Activated T-helper 17 cell treated with anti-CD3 and anti-CD28 coated beads, Interleukin-2, amount 50 U/mL, for 72 hours (primary cell): ENCODE results near the gene LGALSL. TPM values are rescaled to one million over a fixed set of nuclear protein-coding genes. Genes with fewer than 3 reads are reported as not detected.

ENCODE experiments used
- ATAC-seq: fragments of 150-1000 bp; cut with Tn5 transposase; replicated peaks from 2 replicates; pipeline ENCODE4 v1.10.0; 2021; ENCODE audit warnings: mild to moderate bottlenecking, moderate library complexity
- H3K27ac Mint-ChIP-seq: one replicate; pipeline ENCODE4 v1.8.0; 2022; ENCODE audit warnings: mixed read lengths
- H3K27me3 Mint-ChIP-seq: one replicate; pipeline ENCODE4 v1.8.0; 2022; ENCODE audit warnings: mixed read lengths
- H3K36me3 Mint-ChIP-seq: one replicate; pipeline ENCODE4 v1.8.0; 2022; ENCODE audit warnings: low read depth, mild to moderate bottlenecking, mixed read lengths
- H3K4me1 Mint-ChIP-seq: one replicate; pipeline ENCODE4 v1.8.0; 2022; ENCODE audit warnings: mixed read lengths
- H3K4me3 Mint-ChIP-seq: one replicate; pipeline ENCODE4 v1.8.0; 2022; ENCODE audit warnings: mild to moderate bottlenecking, mixed read lengths
- H3K9me3 Mint-ChIP-seq: one replicate; pipeline ENCODE4 v1.8.0; 2022; ENCODE audit warnings: mixed read lengths
- total RNA-seq, 2 donors: library from RNA; stranded (reverse); gene quantifications; one replicate each; pipeline ENCODE4 v1.2.3, GENCODE V29; 2022

LGALSL gene
- total RNA-seq, 2 donors from 2014 or later = 1.4 to 2.2 TPM

DNA sequence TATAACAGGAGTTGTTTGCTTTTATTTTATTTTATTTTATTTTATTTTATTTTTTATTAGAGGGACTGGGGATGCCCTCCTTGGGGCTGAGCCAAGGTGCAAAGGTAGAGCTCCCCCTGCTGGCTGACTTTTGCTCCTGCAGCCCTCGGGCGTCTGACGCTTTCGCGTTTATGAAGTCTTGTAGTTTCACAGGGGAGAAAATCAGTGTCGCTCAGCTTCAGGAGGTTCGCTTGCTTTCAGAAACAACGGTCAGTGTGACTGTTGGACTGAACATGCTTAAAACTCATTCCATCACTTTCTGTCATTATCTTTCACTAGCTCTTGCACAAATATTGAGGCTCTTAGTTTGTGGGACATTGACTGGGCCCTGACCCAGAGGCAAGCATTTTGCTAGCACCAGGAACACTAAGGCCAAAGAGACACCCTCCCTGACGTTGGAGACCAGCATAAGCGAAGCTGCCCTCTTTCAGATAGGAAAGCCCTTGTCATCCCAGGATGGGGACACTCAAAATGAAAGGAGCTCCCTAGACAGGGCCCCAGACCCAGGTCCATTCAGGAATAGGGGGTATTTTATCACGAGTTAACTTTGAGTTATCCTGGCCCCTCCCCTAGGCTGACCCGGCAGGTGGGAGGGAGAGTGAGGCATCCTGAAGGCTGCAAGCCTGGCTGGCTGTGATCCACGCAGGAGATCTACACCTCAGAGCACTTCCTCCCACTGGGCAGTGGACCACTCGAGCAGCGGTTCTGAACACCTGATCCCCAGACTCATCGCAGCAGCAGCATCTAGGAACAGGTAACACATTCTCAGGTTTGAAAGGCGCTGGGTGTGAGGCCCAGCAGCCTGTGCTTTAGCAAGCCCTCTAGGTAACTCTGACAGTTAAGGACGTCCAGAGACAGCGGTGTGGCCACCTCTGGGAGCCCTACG, 34.4 kb downstream of the LGALSL start:
- H3K4me3 Mint-ChIP-seq = no peak overlapping the region
- H3K27me3 Mint-ChIP-seq = peaks cover 8% of the 10 kb centered on the region
- peak; percentile 72 for ATAC-seq
- H3K4me1 Mint-ChIP-seq = no peaks in the 10 kb centered on the region
- no peaks in the 10 kb centered on the region for H3K9me3 Mint-ChIP-seq
- no peak overlapping the region for H3K27ac Mint-ChIP-seq
- H3K36me3 Mint-ChIP-seq = no peaks in the 10 kb centered on the region

DNA sequence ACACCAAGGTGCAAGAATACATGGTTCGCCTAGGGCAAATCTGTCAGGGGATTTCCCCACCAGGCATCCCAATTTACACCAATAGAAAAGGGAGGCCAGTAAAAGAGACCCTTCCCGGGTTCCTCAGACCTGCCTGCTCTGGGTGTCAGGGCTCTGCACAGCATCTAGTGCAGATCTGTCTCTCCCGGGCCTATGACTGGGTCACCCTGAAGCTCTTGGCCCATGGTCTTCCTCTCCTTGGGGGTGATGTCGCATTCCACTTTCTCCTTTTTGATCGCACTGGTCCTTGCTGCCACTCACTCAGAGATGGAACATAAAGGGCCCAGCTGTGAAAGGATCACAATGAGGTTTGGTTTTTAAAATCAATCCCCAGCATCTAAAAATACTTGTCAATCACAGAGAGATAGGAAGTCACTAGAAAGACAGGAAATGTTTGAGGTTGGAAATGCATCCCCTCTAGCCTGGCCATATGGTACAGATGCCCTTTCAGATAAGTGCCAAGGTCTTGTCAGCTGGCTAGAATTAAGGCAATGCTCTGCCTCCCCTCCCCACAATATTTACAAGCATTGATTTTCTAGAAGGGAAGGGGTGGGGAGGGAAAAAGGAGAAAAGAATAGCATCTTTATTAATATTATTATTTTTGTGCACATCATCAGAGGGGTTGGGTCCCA, 35.3 kb downstream of the LGALSL start:
- no peak overlapping the region for H3K27ac Mint-ChIP-seq
- no peaks in the 10 kb centered on the region for H3K4me1 Mint-ChIP-seq
- peaks cover 8% of the 10 kb centered on the region for H3K27me3 Mint-ChIP-seq
- no peaks in the 10 kb centered on the region for H3K9me3 Mint-ChIP-seq
- no peaks in the 10 kb centered on the region for H3K36me3 Mint-ChIP-seq
- ATAC-seq = no peak
- H3K4me3 Mint-ChIP-seq = no peak overlapping the region

DNA sequence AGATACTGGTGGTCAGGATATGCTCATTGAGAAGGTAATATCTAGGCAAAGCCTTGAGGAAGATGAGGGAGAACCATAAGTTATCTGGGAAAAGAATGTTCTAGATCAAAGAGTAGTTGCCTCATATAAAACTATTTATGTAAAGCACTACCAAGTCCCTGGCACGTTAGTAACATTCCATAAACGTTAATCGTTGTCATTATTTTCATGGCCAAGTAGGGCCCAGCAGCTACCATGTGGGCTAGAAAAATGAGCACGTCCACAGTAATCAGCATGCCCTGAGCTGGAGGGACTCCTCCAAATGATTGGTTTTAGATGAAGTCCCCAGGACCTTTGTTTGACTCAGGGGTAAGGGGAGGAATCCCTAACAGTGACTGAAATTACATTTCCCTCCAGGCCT, 37.5 kb downstream of the LGALSL start:
- Mint-ChIP-seq H3K4me1 (no peaks in the 10 kb centered on the region), H3K27me3 (peaks cover 8% of the 10 kb centered on the region), H3K4me3 (no peak overlapping the region), H3K27ac (no peak overlapping the region), H3K36me3 (no peaks in the 10 kb centered on the region), H3K9me3 (no peaks in the 10 kb centered on the region)
- ATAC-seq = no peak

DNA sequence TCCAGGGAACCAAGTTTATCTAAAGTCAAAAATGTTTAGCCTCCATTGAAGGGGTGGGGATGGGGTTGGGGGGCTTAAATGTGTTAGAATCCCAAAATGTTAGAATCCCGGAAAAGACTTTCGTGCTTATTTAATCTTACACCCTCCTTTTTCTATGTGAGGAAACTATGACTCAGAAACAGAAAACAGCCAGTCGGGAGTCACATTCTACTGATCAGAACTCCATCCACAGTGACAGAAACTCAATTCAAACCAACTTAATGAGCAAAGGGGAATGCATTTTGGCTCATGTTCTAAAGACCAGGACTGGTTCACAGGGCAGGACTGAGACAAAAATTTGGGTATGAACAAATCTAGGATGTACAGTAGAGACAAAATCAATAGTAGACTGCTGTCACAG, 38.3 kb downstream of the LGALSL start:
- ATAC-seq = no peak
- peaks cover 14% of the 10 kb centered on the region for H3K27me3 Mint-ChIP-seq
- H3K9me3 Mint-ChIP-seq = no peaks in the 10 kb centered on the region
- no peak overlapping the region for H3K4me3 Mint-ChIP-seq
- H3K27ac Mint-ChIP-seq = no peak overlapping the region
- H3K36me3 Mint-ChIP-seq = no peaks in the 10 kb centered on the region
- no peaks in the 10 kb centered on the region for H3K4me1 Mint-ChIP-seq

DNA sequence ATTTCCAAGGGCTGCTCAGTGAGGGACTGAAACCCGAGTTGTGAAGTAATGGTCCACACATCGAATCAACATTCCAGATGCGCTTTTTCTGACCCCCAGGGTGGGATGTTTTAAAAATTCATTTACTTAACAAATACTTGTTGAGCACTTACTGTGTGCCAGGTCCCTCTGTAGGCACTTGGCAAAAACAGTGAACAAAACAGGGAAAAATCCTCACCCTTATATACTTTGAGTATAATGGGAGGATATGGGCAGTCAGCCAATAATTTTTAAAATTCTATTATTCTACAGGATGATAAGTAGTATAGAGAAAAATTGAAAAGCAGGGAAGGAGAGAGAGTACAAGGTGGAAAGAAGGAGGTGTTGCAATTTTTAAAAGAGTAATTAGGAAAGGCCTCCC, 38.9 kb downstream of the LGALSL start:
- no peak overlapping the region for H3K4me3 Mint-ChIP-seq
- no peaks in the 10 kb centered on the region for H3K9me3 Mint-ChIP-seq
- no peak for ATAC-seq
- peaks cover 17% of the 10 kb centered on the region for H3K27me3 Mint-ChIP-seq
- H3K36me3 Mint-ChIP-seq = no peaks in the 10 kb centered on the region
- no peak overlapping the region for H3K27ac Mint-ChIP-seq
- H3K4me1 Mint-ChIP-seq = no peaks in the 10 kb centered on the region

DNA sequence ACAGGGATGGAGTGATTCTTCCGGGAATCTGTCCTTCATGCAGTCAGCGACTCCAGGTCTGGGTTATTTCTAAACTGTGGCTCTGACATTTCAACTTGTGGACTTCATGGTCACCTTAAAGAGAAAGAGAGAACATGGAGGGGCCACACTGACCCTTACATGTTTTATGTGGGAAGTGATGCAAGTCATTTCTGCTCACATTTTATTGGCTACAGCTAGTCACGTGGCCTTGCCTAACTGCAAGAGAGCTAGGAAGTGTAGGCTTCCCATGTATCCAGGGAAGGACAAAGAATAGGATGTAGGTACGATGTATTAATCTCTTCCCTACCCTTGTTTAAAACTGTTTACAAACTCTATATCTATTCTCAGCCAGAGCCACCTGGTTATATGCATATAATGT, 39.8 kb downstream of the LGALSL start:
- Mint-ChIP-seq H3K27ac (no peak overlapping the region), H3K36me3 (no peaks in the 10 kb centered on the region), H3K4me1 (no peaks in the 10 kb centered on the region), H3K4me3 (no peak overlapping the region), H3K27me3 (peaks cover 20% of the 10 kb centered on the region), H3K9me3 (no peaks in the 10 kb centered on the region)
- no peak for ATAC-seq

DNA sequence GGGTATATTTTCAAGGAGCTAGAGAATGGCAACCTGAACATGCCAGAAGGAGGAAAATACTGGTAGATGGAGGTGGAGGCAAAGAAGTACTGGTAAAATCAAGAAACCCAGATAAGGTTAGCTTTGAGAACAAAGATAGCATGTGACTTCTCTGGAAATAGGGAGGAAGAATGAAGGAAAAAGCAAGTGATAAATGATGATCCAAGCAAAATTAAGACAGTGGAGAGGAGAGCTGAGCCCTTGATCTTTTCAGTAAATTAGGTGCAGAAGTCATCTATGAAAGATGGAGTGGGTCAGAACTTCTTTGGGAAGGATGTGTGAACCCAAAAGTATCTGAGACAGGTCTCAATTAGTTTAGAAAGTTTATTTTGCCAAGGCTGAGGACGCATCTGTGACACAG, 44.5 kb downstream of the LGALSL start:
- no peak for ATAC-seq
- H3K36me3 Mint-ChIP-seq = no peaks in the 10 kb centered on the region
- H3K4me1 Mint-ChIP-seq = peaks cover 5% of the 10 kb centered on the region
- H3K27ac Mint-ChIP-seq = no peak overlapping the region
- peaks cover 16% of the 10 kb centered on the region for H3K27me3 Mint-ChIP-seq
- H3K4me3 Mint-ChIP-seq = no peak overlapping the region
- no peaks in the 10 kb centered on the region for H3K9me3 Mint-ChIP-seq

DNA sequence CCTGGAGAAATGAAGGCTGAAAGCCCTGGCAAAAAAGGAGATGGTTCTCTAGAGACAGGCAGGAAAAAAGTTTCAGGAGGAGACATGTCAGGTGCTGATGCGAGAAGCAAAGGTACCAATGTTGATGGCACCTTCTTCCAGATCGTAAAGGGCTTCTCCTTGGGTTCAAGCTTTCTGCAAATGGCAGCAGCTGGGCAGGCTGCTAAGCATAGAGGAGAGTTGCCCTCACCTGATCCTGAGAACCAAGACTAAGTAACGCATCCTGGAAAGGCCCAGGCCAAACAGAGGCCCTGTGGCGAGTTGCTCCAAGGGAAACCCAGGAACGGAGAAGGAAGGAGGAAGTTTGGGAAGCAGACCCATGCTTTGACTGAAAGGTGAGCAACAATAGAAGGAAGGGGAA, 46.6 kb downstream of the LGALSL start:
- peaks cover 16% of the 10 kb centered on the region for H3K27me3 Mint-ChIP-seq

DNA sequence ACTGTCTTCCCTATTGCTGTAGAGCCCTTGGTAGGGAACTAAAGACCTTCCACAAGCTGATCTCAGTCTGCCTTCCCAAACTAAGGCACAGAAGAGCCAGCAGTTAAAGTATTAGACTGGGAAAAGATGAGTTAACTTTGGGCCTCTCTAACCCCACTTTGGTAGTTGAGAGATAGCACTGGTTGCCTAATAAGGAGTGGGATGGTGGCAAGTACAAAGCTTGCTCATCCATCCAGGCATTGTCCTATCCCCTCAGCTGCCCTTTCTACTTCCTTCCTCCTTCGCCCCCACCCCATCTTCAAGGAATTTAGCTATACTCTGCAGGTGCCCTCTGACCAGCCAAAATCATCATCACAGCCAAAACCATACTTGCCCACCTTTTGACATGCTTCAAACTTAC, 48.0 kb downstream of the LGALSL start:
- Mint-ChIP-seq H3K4me3 (no peak overlapping the region), H3K36me3 (no peaks in the 10 kb centered on the region), H3K27me3 (peaks cover 14% of the 10 kb centered on the region), H3K9me3 (no peaks in the 10 kb centered on the region), H3K4me1 (peaks cover 5% of the 10 kb centered on the region), H3K27ac (no peak overlapping the region)
- no peak for ATAC-seq

More for the DNA sequence above, 46.6 kb downstream of the LGALSL start:
- peaks cover 5% of the 10 kb centered on the region for H3K4me1 Mint-ChIP-seq
- no peaks in the 10 kb centered on the region for H3K36me3 Mint-ChIP-seq
- H3K27ac Mint-ChIP-seq = no peak overlapping the region
- H3K9me3 Mint-ChIP-seq = no peaks in the 10 kb centered on the region
- no peak overlapping the region for H3K4me3 Mint-ChIP-seq
- ATAC-seq = no peak

DNA sequence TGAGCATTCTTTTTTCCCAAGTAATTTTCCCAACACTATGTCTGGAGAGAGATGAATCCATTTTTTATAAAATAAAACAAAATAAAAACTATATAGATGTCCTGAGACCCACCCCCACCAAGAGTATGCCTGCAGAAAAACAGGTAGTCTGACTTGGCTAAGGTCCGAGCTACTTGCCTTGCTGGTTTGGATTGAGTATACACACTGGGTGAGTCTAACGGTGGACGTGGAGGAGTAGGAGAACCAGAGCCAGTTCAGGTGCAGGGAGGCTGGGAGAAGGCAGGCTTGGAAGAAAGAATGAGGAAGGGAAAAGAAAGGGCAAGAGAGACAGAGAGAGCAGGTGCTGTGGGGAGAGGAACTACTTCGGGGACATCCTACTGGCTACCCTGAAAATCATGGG, 48.9 kb downstream of the LGALSL start:
- Mint-ChIP-seq H3K36me3 (no peaks in the 10 kb centered on the region), H3K4me1 (peaks cover 5% of the 10 kb centered on the region), H3K27me3 (peaks cover 7% of the 10 kb centered on the region), H3K27ac (no peak overlapping the region), H3K9me3 (no peaks in the 10 kb centered on the region), H3K4me3 (no peak overlapping the region)
- ATAC-seq = no peak

DNA sequence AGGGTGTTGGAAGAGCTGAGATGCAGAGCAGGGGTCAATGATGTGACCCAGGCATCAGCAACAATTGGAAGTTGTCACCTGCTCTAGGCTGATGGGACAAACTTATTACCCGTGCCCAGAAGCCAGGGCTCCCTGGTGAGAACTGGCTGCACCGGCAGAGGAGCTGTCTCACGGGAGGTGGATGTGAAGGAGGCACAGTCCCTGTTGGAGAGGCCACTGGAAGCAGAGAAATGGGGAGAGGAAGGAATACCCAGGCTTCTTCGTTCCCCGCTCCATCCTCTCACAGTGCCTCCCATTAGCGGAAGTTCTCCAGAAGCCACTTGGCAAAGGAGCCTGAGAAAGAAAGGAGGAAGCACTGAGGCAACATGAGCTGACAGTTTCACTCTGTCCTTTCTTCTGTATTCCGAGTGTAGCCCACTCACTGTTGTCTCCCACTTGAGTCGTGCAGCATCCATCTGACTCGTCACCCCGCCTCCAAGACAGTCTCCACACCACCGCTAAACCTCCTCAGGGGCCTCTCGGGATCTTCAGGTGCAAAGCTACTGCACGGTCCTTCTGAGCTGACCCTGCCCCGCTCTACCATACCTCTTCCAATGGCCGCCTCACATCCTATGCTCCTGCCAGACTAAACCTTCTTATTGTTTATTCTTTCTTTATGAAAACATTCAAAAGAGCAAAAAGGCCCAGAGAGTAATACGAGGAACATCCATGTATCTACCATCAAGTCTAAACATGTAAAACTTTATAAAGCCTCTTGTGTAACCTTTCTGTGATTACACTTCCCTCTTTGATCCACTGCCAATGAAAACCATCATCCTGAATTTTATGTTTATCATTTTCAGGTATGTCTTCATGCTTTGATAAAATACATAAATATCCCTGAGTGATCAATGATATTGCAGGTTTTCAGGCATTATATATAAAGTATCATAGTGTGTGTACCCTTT, 51.1 kb downstream of the LGALSL start:
- H3K9me3 Mint-ChIP-seq = no peaks in the 10 kb centered on the region
- no peak overlapping the region for H3K27ac Mint-ChIP-seq
- no peaks in the 10 kb centered on the region for H3K36me3 Mint-ChIP-seq
- H3K27me3 Mint-ChIP-seq = no peaks in the 10 kb centered on the region
- peaks cover 5% of the 10 kb centered on the region for H3K4me1 Mint-ChIP-seq
- no peak overlapping the region for H3K4me3 Mint-ChIP-seq
- ATAC-seq = no peak

DNA sequence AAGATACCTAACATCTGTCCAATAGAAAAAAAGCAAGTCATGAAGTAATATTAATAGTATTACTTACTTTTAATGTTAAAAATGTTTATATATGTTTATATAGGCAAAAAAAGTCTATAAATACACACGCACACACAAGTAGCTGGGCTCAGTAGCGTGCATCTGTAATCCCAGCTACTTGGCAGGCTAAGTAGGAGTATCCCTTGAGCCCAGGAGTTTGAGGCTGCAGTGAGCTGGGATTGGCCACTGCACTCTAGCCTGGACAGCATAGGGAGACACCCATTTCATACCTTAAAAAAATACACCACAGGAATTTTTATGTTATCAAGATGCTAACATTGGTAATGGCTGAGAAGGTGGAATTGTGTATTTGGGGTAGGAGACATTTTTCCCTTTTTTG, 52.7 kb downstream of the LGALSL start:
- no peaks in the 10 kb centered on the region for H3K36me3 Mint-ChIP-seq
- no peak overlapping the region for H3K27ac Mint-ChIP-seq
- ATAC-seq = no peak
- H3K27me3 Mint-ChIP-seq = no peaks in the 10 kb centered on the region
- no peaks in the 10 kb centered on the region for H3K9me3 Mint-ChIP-seq
- no peak overlapping the region for H3K4me3 Mint-ChIP-seq
- peaks cover 5% of the 10 kb centered on the region for H3K4me1 Mint-ChIP-seq
